Fibroblast of pulmonary artery (primary cell): ENCODE results near the gene SLC38A5.
"Not testable (repeated sequence)": the region's sequence is repeated elsewhere in the genome, so short reads cannot be mapped to it uniquely, and the experiment has no call there.

Experiments
- DNase-seq: peaks from one replicate; pipeline ENCODE4 v3.0.0-alpha.2; 2010; ENCODE audit warnings: low read depth
- H3K4me3 ChIP-seq: replicated peaks from 2 replicates; pipeline ENCODE4 v1.5.1; 2011; ENCODE audit warnings: low read depth, mild to moderate bottlenecking, control low read depth, low read length, moderate library complexity
- CTCF ChIP-seq: IDR thresholded peaks from 2 replicates; pipeline ENCODE4 v1.5.1; 2011; ENCODE audit warnings: mild to moderate bottlenecking, control low read depth, low read length, inconsistent platforms; ENCODE audit errors: missing control alignments

SLC38A5 gene

GRCh38 chrX:48470110-48470832 is at the start of gene SLC38A5:
SLC38A5 (minus strand) TSS chrX:48470260; CDS start chrX:48467924, 2,336 bp downstream.
- no peak for TF ChIP-seq CTCF
- H3K4me3 ChIP-seq: no peak within 1 kb of the TSS
- DNase-seq: no peak

- not testable (repeated sequence) for H3K4me3 ChIP-seq, DNase-seq
Observed at GRCh38 chrX:48519481-48519880, 49.4 kb upstream of the SLC38A5 start.

GRCh38 chrX:48516987-48517386 is 46.9 kb upstream of the SLC38A5 start:
- TF ChIP-seq CTCF: no peak
- no peak for DNase-seq
- no peak overlapping the region for H3K4me3 ChIP-seq

GRCh38 chrX:48516285-48516684 is 46.2 kb upstream of the SLC38A5 start:
- no peak overlapping the region for H3K4me3 ChIP-seq
- TF ChIP-seq CTCF: no peak
- DNase-seq: no peak

GRCh38 chrX:48515842-48516241 is 45.8 kb upstream of the SLC38A5 start:
- no peak for DNase-seq
- no peak for TF ChIP-seq CTCF
- H3K4me3 ChIP-seq: no peak overlapping the region

GRCh38 chrX:48514868-48515460 is 44.9 kb upstream of the SLC38A5 start:
- TF ChIP-seq CTCF: no peak
- no peak for DNase-seq
- H3K4me3 ChIP-seq: no peak overlapping the region

- no peak for TF ChIP-seq CTCF
Observed at GRCh38 chrX:48514126-48514806, 44.2 kb upstream of the SLC38A5 start.

More at GRCh38 chrX:48514126-48514806, 44.2 kb upstream of the SLC38A5 start:
- no peak overlapping the region for H3K4me3 ChIP-seq
- DNase-seq: no peak
